GM12878 (cell line): Measurements from ENCODE around the gene TBCB. TPM values are rescaled to one million over a fixed set of nuclear protein-coding genes. Genes with fewer than 3 reads are reported as not detected.

Experiments used
- ATAC-seq: fragments of 200-7000 bp; cut with Tn5 transposase; 3 replicates; pipeline ENCODE4 v1.9.1; 2020; ENCODE audit warnings: mild to moderate bottlenecking, moderate library complexity
- BruUV-seq: library from RNA; stranded (reverse); fragments of 400-500 nt; replicated peaks from 2 replicates; lab custom pipeline; 2021; lab: Mats Ljungman, UMichigan
- CTCF ChIA-PET: fragments of 300-600 bp; sonication (Branson Sonifier 250); formaldehyde crosslinking; extraction: SDS; loops from one replicate; lab custom pipeline; 2021; ENCODE audit warnings: inconsistent platforms; lab: Yijun Ruan, JAX
- POLR2A ChIA-PET: fragments of 350-600 bp; formaldehyde crosslinking; extraction: SDS; loops from one replicate; lab custom pipeline; 2021; ENCODE audit warnings: inconsistent platforms; lab: Charles Lee
- RAD21 ChIA-PET: fragments of 300-600 bp; sonication (Branson Sonifier 250); formaldehyde crosslinking; loops from one replicate; lab custom pipeline; 2023; ENCODE audit warnings: antibody characterized with exemption; ENCODE audit not compliant: unreplicated experiment; lab: Charles Lee
- SMC1A ChIA-PET: fragments of 300-600 bp; sonication (Branson Sonifier 250); formaldehyde crosslinking; loops from one replicate; lab custom pipeline; 2023; ENCODE audit not compliant: unreplicated experiment, uncharacterized antibody; lab: Charles Lee
- DNase-seq: peaks from one replicate; pipeline ENCODE4 v3.0.0-alpha.2; 2011; ENCODE audit warnings: low read depth, low spot score
- FAIRE-seq: peaks from 3 replicates; lab custom pipeline; 2011; peaks lifted over from hg19 to GRCh38; lab: Jason Lieb, UNC
- H2AFZ ChIP-seq: 2 replicates; pipeline ENCODE4 v1.6.0; 2011; ENCODE audit warnings: low read depth, low read length, control low read depth; ENCODE audit not compliant: control insufficient read depth
- H3K27ac ChIP-seq: 2 replicates; pipeline ENCODE4 v1.5.1; 2011; ENCODE audit warnings: control low read depth; ENCODE audit not compliant: control insufficient read depth, insufficient read depth
- H3K27me3 ChIP-seq, 2 experiments: replicated peaks in 1 of 2; 2 replicates each; pipeline versions ENCODE4 v1.6.0 to v1.6.1; 2011; ENCODE audit warnings: low read length in 1 of 2; ENCODE audit not compliant: control insufficient read depth in 2 of 2, insufficient read depth in 2 of 2
- H3K36me3 ChIP-seq, 2 experiments: 2 replicates each; pipeline ENCODE4 v1.5.1; 2011; ENCODE audit warnings: low read length in 1 of 2; ENCODE audit not compliant: control insufficient read depth in 2 of 2, insufficient read depth in 2 of 2
- H3K4me1 ChIP-seq: 2 replicates; pipeline ENCODE4 v1.6.1; 2011; ENCODE audit warnings: mild to moderate bottlenecking, low read length, moderate library complexity, mixed read lengths; ENCODE audit not compliant: control insufficient read depth, insufficient read depth
- H3K4me2 ChIP-seq: 2 replicates; pipeline ENCODE4 v1.6.0; 2011; ENCODE audit warnings: control low read depth; ENCODE audit not compliant: control insufficient read depth, insufficient read depth
- H3K4me3 ChIP-seq: fragments of 200-600 bp; sonication (generic); 2 replicates; pipeline ENCODE4 v1.5.1; 2016
- H3K79me2 ChIP-seq: 2 replicates; pipeline ENCODE4 v1.6.0; 2011; ENCODE audit warnings: low read length; ENCODE audit not compliant: control insufficient read depth, insufficient read depth
- H3K9ac ChIP-seq: 2 replicates; pipeline ENCODE4 v1.8.0; 2011; ENCODE audit warnings: low read length, control low read depth, mixed read lengths; ENCODE audit not compliant: control insufficient read depth, insufficient read depth
- H3K9me3 ChIP-seq: replicated peaks from 3 replicates; pipeline ENCODE4 v1.5.1; 2011; ENCODE audit warnings: mild to moderate bottlenecking, low read length; ENCODE audit not compliant: control insufficient read depth, insufficient read depth
- H4K20me1 ChIP-seq: 2 replicates; pipeline ENCODE4 v1.6.0; 2011; ENCODE audit not compliant: control insufficient read depth, insufficient read depth
- BCL3 ChIP-seq: IDR thresholded peaks from 2 replicates; pipeline ENCODE4 v1.6.1; 2011; ENCODE audit warnings: borderline replicate concordance, low read depth, mild to moderate bottlenecking, moderate library complexity, low read length; ENCODE audit not compliant: insufficient read depth, poor library complexity, severe bottlenecking
- HSF1 ChIP-seq: fragments of 150-350 bp; IDR thresholded peaks from 2 replicates; pipeline ENCODE4 v1.6.1; 2014; ENCODE audit warnings: mild to moderate bottlenecking, low read depth, low read length
- POLR2A ChIP-seq: IDR thresholded peaks from 2 replicates; pipeline ENCODE4 v1.6.1; 2011; ENCODE audit warnings: low read depth, mild to moderate bottlenecking, low read length
- RAD51 ChIP-seq: fragments of 450-650 bp; IDR thresholded peaks from 2 replicates; pipeline ENCODE4 v1.6.1; 2016; ENCODE audit warnings: moderate library complexity, mild to moderate bottlenecking, inconsistent platforms
- TAF1 ChIP-seq: IDR thresholded peaks from 2 replicates; pipeline ENCODE4 v1.6.1; 2011; ENCODE audit warnings: mild to moderate bottlenecking, low read depth, low read length, borderline replicate concordance
- ZNF24 ChIP-seq: fragments of 450-650 bp; IDR thresholded peaks from 2 replicates; pipeline ENCODE4 v1.6.1; 2017; ENCODE audit warnings: antibody characterized with exemption, mild to moderate bottlenecking
- WGBS: methylation state at CpG from one replicate; pipeline ENCODE4 v1.1.6; 2016; ENCODE audit warnings: low lambda C conversion rate; ENCODE audit not compliant: insufficient replicate concordance, insufficient coverage; ENCODE audit errors: missing lambda C conversion rate; 5-methylcytosine and 5-hydroxymethylcytosine counted together
- in situ Hi-C: fragments of 300-500 bp; cut with MboI; formaldehyde crosslinking; loops from 9 replicates; pipeline ENCODE4 v1.14.3; 2018; ENCODE audit warnings: mixed read lengths
- intact Hi-C: fragments of 100-400 bp; cut with micrococcal nuclease; formaldehyde crosslinking; loops from one replicate; pipeline ENCODE4 v1.14.2; 2022; ENCODE audit not compliant: unreplicated experiment
- polyA plus RNA-seq, 11 experiments: library from polyadenylated mRNA; depleted of rRNA in 4 of 11; unstranded in 6 of 11; stranded (reverse) in 5 of 11; fragments of >200 nt; fragmentation: Nextera tagmentation in 4 of 11; fragmentation: Illumina TruSeq in 1 of 11; extraction: Ambion mirVana in 4 of 11; extraction: Trizol in 1 of 11; gene quantifications; 1 replicate in 1 of 11; 2 replicates in 10 of 11; pipeline versions ENCODE4 v1.2.1 to v1.2.3, GENCODE V29; 2011 to 2016; ENCODE audit warnings: inconsistent platforms in 2 of 11, missing spikeins in 2 of 11, low read depth in 1 of 11
- total RNA-seq, 4 experiments: library from RNA; depleted of rRNA in 3 of 4; stranded (reverse); fragments of >200 nt in 3 of 4; fragmentation: Illumina TruSeq in 1 of 4; extraction: Trizol in 1 of 4; gene quantifications; 2 replicates each; pipeline versions ENCODE4 v1.2.1 to v1.2.3, GENCODE V29; 2013 to 2021

Gene TBCB
- total and polyA plus RNA-seq, 10 of the 15 experiments (the other 5 are each of a cell fraction or from before 2014, with no cell fraction given), result 9.4 to 193 (median 126) TPM

- WGBS, result 94% methylated on average over 43 of the region's 47 CpGs
- ChIA-PET CTCF (no interaction called here), RAD21 (interaction anchor here (0.7 kb wide), 1 partner anchor 23 kb away, joined by 3 read pairs; no protein-coding TSS in a partner anchor), SMC1A (no interaction called here), POLR2A (no interaction called here)
- no peaks in the 10 kb centered on the region for H3K27me3 ChIP-seq
- ATAC-seq (no peak), FAIRE-seq (no peak), DNase-seq (no peak)
- in situ Hi-C loops, result no loop called here
- peaks cover 4 to 13% of the 10 kb centered on the region in 2 experiments for H3K36me3 ChIP-seq
- H4K20me1 ChIP-seq, result no peaks in the 10 kb centered on the region
- no TSS peak for BruUV-seq
- TF ChIP-seq RAD51 (no peak), POLR2A (peak; percentile 51; the same call in 1 of the 2 replicates), ZNF24 (no peak), BCL3 (no peak)
- H3K9me3 ChIP-seq, result no peaks in the 10 kb centered on the region
- H3K4me2 ChIP-seq, result no peak overlapping the region
- H2AFZ ChIP-seq, result no peak overlapping the region
- intact Hi-C loops, result no loop called here
- no peak overlapping the region for H3K4me3 ChIP-seq
- H3K9ac ChIP-seq, result no peak overlapping the region
- no peaks in the 10 kb centered on the region for H3K4me1 ChIP-seq
- H3K27ac ChIP-seq, result no peak overlapping the region
- H3K79me2 ChIP-seq, result no peaks in the 10 kb centered on the region
These were observed 36.1 kb downstream of the TBCB start for GRCh38 chr19:36151144-36152018.

- WGBS, result 100% methylated on average over 10 of the region's 16 CpGs
- ChIA-PET RAD21 (no interaction called here), POLR2A (no interaction called here), SMC1A (no interaction called here), CTCF (no interaction called here)
- no peak overlapping the region for H3K4me2 ChIP-seq
- H3K9me3 ChIP-seq, result no peaks in the 10 kb centered on the region
- no peaks in the 10 kb centered on the region for H3K4me1 ChIP-seq
- BruUV-seq, result no TSS peak
- H3K9ac ChIP-seq, result no peak overlapping the region
- TF ChIP-seq TAF1 (no peak), HSF1 (no peak)
- DNase-seq (no peak), FAIRE-seq (no peak), ATAC-seq (no peak)
- intact Hi-C loops, result no loop called here
- H4K20me1 ChIP-seq, result no peaks in the 10 kb centered on the region
- in situ Hi-C loops, result no loop called here
- no peaks in the 10 kb centered on the region for H3K27me3 ChIP-seq
- no peaks in the 10 kb centered on the region for H3K79me2 ChIP-seq
- H3K27ac ChIP-seq, result no peak overlapping the region
- no peak overlapping the region for H2AFZ ChIP-seq
- H3K4me3 ChIP-seq, result no peak overlapping the region
- peaks cover 2 to 12% of the 10 kb centered on the region in 2 experiments; a peak in 3 of 4 replicates for H3K36me3 ChIP-seq
These were observed 36.7 kb downstream of the TBCB start for GRCh38 chr19:36152019-36152351.
